Measurements from ENCODE around the gene GYS2.

Gene GYS2

GRCh38 chr12:21644516-21644915, 39.9 kb upstream of the GYS2 start:
- no peaks in the 10 kb centered on the region for H3K9me3 ChIP-seq (ENCODE audit: insufficient read depth, low read depth, low read length)
- H3K4me2 ChIP-seq (ENCODE audit: low read depth, low read length, poor library complexity, severe bottlenecking), result peak overlapping the region; percentile 22
- H3F3A ChIP-seq (ENCODE audit: low read depth), result no peaks in the 10 kb centered on the region
- peaks cover 26% of the 10 kb centered on the region for H3K4me1 ChIP-seq (ENCODE audit: insufficient read depth, low read length, poor library complexity, severe bottlenecking)
- no peak for TF ChIP-seq EZH2phosphoT487 (IDR thresholded peaks at IDR 0.05; ENCODE audit: borderline replicate concordance)
- no peak overlapping the region for H3K9ac ChIP-seq (ENCODE audit: low read depth, low read length, poor library complexity, severe bottlenecking)
- H3K36me3 ChIP-seq (ENCODE audit: insufficient read depth, low read length), result peaks cover 92% of the 10 kb centered on the region
- no peaks in the 10 kb centered on the region for H3K27me3 ChIP-seq (ENCODE audit: insufficient read depth, low read length, poor library complexity, severe bottlenecking)
- peaks cover 69% of the 10 kb centered on the region for H4K20me1 ChIP-seq (ENCODE audit: insufficient read depth, low read length, poor library complexity, severe bottlenecking)
- H3K79me2 ChIP-seq (ENCODE audit: insufficient read depth, low read length), result peaks cover 76% of the 10 kb centered on the region
- no peak overlapping the region for H2AFZ ChIP-seq (ENCODE audit: low read length)
- H3K9me2 ChIP-seq (replicated peaks; ENCODE audit: low read depth, low read length), result no peaks in the 10 kb centered on the region
- no peak overlapping the region for H3K4me3 ChIP-seq (ENCODE audit: low read length, poor library complexity, severe bottlenecking)

GRCh38 chr12:21643758-21644157, 39.1 kb upstream of the GYS2 start:
- H3K9me3 ChIP-seq (ENCODE audit: insufficient read depth, low read depth, low read length), result no peaks in the 10 kb centered on the region
- no peak overlapping the region for H2AFZ ChIP-seq (ENCODE audit: low read length)
- H3K9ac ChIP-seq (ENCODE audit: low read depth, low read length, poor library complexity, severe bottlenecking), result no peak overlapping the region
- peaks cover 92% of the 10 kb centered on the region for H3K36me3 ChIP-seq (ENCODE audit: insufficient read depth, low read length)
- H3F3A ChIP-seq (ENCODE audit: low read depth), result no peaks in the 10 kb centered on the region
- H3K9me2 ChIP-seq (replicated peaks; ENCODE audit: low read depth, low read length), result no peaks in the 10 kb centered on the region
- H3K27me3 ChIP-seq (ENCODE audit: insufficient read depth, low read length, poor library complexity, severe bottlenecking), result no peaks in the 10 kb centered on the region
- TF ChIP-seq CTCF (conservative IDR thresholded peaks at IDR 0.05; ENCODE audit: low read length) (no peak), EZH2phosphoT487 (IDR thresholded peaks at IDR 0.05; ENCODE audit: borderline replicate concordance) (no peak)
- H3K4me3 ChIP-seq (ENCODE audit: low read length, poor library complexity, severe bottlenecking), result no peak overlapping the region
- peaks cover 71% of the 10 kb centered on the region for H3K79me2 ChIP-seq (ENCODE audit: insufficient read depth, low read length)
- H3K4me2 ChIP-seq (ENCODE audit: low read depth, low read length, poor library complexity, severe bottlenecking), result peak overlapping the region; percentile 22
- H4K20me1 ChIP-seq (ENCODE audit: insufficient read depth, low read length, poor library complexity, severe bottlenecking), result peaks cover 69% of the 10 kb centered on the region
- H3K4me1 ChIP-seq (ENCODE audit: insufficient read depth, low read length, poor library complexity, severe bottlenecking), result peaks cover 30% of the 10 kb centered on the region

GRCh38 chr12:21642707-21643389, 38.2 kb upstream of the GYS2 start:
- Histone ChIP-seq H3K4me2 (ENCODE audit: low read depth, low read length, poor library complexity, severe bottlenecking) (peak overlapping the region; percentile 25), H3K9me2 (replicated peaks; ENCODE audit: low read depth, low read length) (no peaks in the 10 kb centered on the region), H3K36me3 (ENCODE audit: insufficient read depth, low read length) (peaks cover 92% of the 10 kb centered on the region), H2AFZ (ENCODE audit: low read length) (no peak overlapping the region), H3K4me1 (ENCODE audit: insufficient read depth, low read length, poor library complexity, severe bottlenecking) (peaks cover 28% of the 10 kb centered on the region), H4K20me1 (ENCODE audit: insufficient read depth, low read length, poor library complexity, severe bottlenecking) (peaks cover 68% of the 10 kb centered on the region), H3K9me3 (ENCODE audit: insufficient read depth, low read depth, low read length) (no peaks in the 10 kb centered on the region), H3F3A (ENCODE audit: low read depth) (no peaks in the 10 kb centered on the region), H3K9ac (ENCODE audit: low read depth, low read length, poor library complexity, severe bottlenecking) (no peak overlapping the region), H3K79me2 (ENCODE audit: insufficient read depth, low read length) (peaks cover 62% of the 10 kb centered on the region), H3K27me3 (ENCODE audit: insufficient read depth, low read length, poor library complexity, severe bottlenecking) (no peaks in the 10 kb centered on the region), H3K4me3 (ENCODE audit: low read length, poor library complexity, severe bottlenecking) (no peak overlapping the region)
- TF ChIP-seq EZH2phosphoT487 (IDR thresholded peaks at IDR 0.05; ENCODE audit: borderline replicate concordance) (no peak), CTCF (conservative IDR thresholded peaks at IDR 0.05; ENCODE audit: low read length) (no peak)
